WTC11 (cell line): ENCODE data around the gene HLF. TPM values are rescaled to one million over a fixed set of nuclear protein-coding genes. Genes with fewer than 3 reads are reported as not detected.

Experiments
- ATAC-seq: fragments of 200-7000 bp; cut with Tn5 transposase; 2 replicates; pipeline ENCODE4 v1.10.0; 2021; ENCODE audit warnings: mild to moderate bottlenecking, moderate library complexity
- CTCF ChIA-PET: fragments of 300-600 bp; sonication (Branson Sonifier 250); formaldehyde crosslinking; loops from one replicate; lab custom pipeline; 2021; ENCODE audit warnings: antibody characterized with exemption; lab: Charles Lee
- POLR2A ChIA-PET: fragments of 350-600 bp; sonication (Branson Sonifier 250); formaldehyde crosslinking; loops from one replicate; lab custom pipeline; 2021; ENCODE audit warnings: antibody characterized with exemption; lab: Charles Lee
- DNase-seq: peaks from one replicate; pipeline ENCODE4 v3.0.0; 2021; ENCODE audit warnings: low spot score
- H3K27ac Mint-ChIP-seq: 2 replicates; pipeline ENCODE4 v1.8.0; 2021; ENCODE audit warnings: mixed read lengths
- H3K27me3 Mint-ChIP-seq: 2 replicates; pipeline ENCODE4 v1.8.0; 2021; ENCODE audit warnings: low read depth, mild to moderate bottlenecking, moderate library complexity, mixed read lengths
- H3K36me3 Mint-ChIP-seq: 2 replicates; pipeline ENCODE4 v1.8.0; 2021; ENCODE audit warnings: mixed read lengths
- H3K4me1 Mint-ChIP-seq: 2 replicates; pipeline ENCODE4 v1.8.0; 2022; ENCODE audit warnings: mixed read lengths
- H3K4me3 Mint-ChIP-seq: 2 replicates; pipeline ENCODE4 v1.8.0; 2021; ENCODE audit warnings: mild to moderate bottlenecking, moderate library complexity, mixed read lengths
- H3K9me3 Mint-ChIP-seq: 2 replicates; pipeline ENCODE4 v1.8.0; 2021; ENCODE audit warnings: mixed read lengths
- CREB1 ChIP-seq: sonication (generic); formaldehyde crosslinking; IDR thresholded peaks from 2 replicates; pipeline ENCODE4 v1.8.0; 2023; ENCODE audit warnings: mild to moderate bottlenecking, missing genetic modification reagents
- ELF4 ChIP-seq: sonication (generic); formaldehyde crosslinking; IDR thresholded peaks from 2 replicates; pipeline ENCODE4 v1.8.1; 2022; ENCODE audit warnings: low read depth, mild to moderate bottlenecking, moderate library complexity, missing genetic modification reagents
- ESRRA ChIP-seq: sonication (generic); formaldehyde crosslinking; IDR thresholded peaks from 2 replicates; pipeline ENCODE4 v1.8.1; 2022; ENCODE audit warnings: mild to moderate bottlenecking, missing genetic modification reagents, borderline replicate concordance
- ETV6 ChIP-seq: sonication (generic); formaldehyde crosslinking; IDR thresholded peaks from 2 replicates; pipeline ENCODE4 v1.8.1; 2022; ENCODE audit warnings: mild to moderate bottlenecking, missing genetic modification reagents
- FOXJ3 ChIP-seq: sonication (generic); formaldehyde crosslinking; IDR thresholded peaks from 2 replicates; pipeline ENCODE4 v1.9.0; 2021; ENCODE audit warnings: missing genetic modification reagents, mild to moderate bottlenecking, borderline replicate concordance
- FOXK1 ChIP-seq: sonication (generic); formaldehyde crosslinking; IDR thresholded peaks from 2 replicates; pipeline ENCODE4 v1.8.0; 2022; ENCODE audit warnings: mild to moderate bottlenecking, moderate library complexity, missing genetic modification reagents
- JAZF1 ChIP-seq: fragments of 250-450 bp; sonication (Bioruptor Pico); IDR thresholded peaks from 2 replicates; pipeline ENCODE4 v1.9.0; 2021; ENCODE audit warnings: moderate library complexity, mild to moderate bottlenecking, inconsistent platforms
- MXD4 ChIP-seq: fragments of 250-450 bp; sonication (Bioruptor Pico); IDR thresholded peaks from 2 replicates; pipeline ENCODE4 v1.8.0; 2021; ENCODE audit warnings: mild to moderate bottlenecking, moderate library complexity, borderline replicate concordance
- NFATC4 ChIP-seq: fragments of 250-450 bp; sonication (Bioruptor Pico); IDR thresholded peaks from 2 replicates; pipeline ENCODE4 v1.9.0; 2021; ENCODE audit warnings: mild to moderate bottlenecking
- NFYB ChIP-seq: sonication (generic); formaldehyde crosslinking; conservative IDR thresholded peaks from 2 replicates; pipeline ENCODE4 v1.8.0; 2022; ENCODE audit warnings: low read depth, missing genetic modification reagents
- SMAD4 ChIP-seq: sonication (generic); formaldehyde crosslinking; IDR thresholded peaks from 2 replicates; pipeline ENCODE4 v1.8.0; 2022; ENCODE audit warnings: mild to moderate bottlenecking, missing genetic modification reagents
- total RNA-seq: library from RNA; stranded (reverse); gene quantifications from 3 replicates; pipeline ENCODE4 v1.2.3, GENCODE V29; 2021
- TF ChIP-seq, protein P1 (sequence below): fragments of 250-450 bp; sonication (Bioruptor Pico); IDR thresholded peaks from 2 replicates; pipeline ENCODE4 v1.8.0; 2021; ENCODE audit warnings: mild to moderate bottlenecking
- TF ChIP-seq, protein P2 (sequence below): sonication (generic); formaldehyde crosslinking; IDR thresholded peaks from 2 replicates; pipeline ENCODE4 v1.8.1; 2023; ENCODE audit warnings: mild to moderate bottlenecking, missing genetic modification reagents, moderate library complexity
- TF ChIP-seq, protein P3 (sequence below): sonication (generic); formaldehyde crosslinking; conservative IDR thresholded peaks from 2 replicates; pipeline ENCODE4 v1.8.1; 2023; ENCODE audit warnings: mild to moderate bottlenecking, low read depth, missing genetic modification reagents, moderate library complexity
- TF ChIP-seq, protein P4 (sequence below): sonication (generic); formaldehyde crosslinking; IDR thresholded peaks from 2 replicates; pipeline ENCODE4 v1.8.1; 2023; ENCODE audit warnings: mild to moderate bottlenecking, missing genetic modification reagents
- TF ChIP-seq, protein P5 (sequence below): fragments of 250-450 bp; sonication (Bioruptor Pico); IDR thresholded peaks from 2 replicates; pipeline ENCODE4 v2.1.2; 2022; ENCODE audit warnings: mild to moderate bottlenecking, moderate library complexity
- TF ChIP-seq, protein P6 (sequence below): sonication (generic); formaldehyde crosslinking; IDR thresholded peaks from 2 replicates; pipeline ENCODE4 v1.8.1; 2022; ENCODE audit warnings: missing genetic modification reagents, borderline replicate concordance
- TF ChIP-seq, protein P7 (sequence below): sonication (generic); formaldehyde crosslinking; IDR thresholded peaks from 2 replicates; pipeline ENCODE4 v1.8.0; 2022; ENCODE audit warnings: mild to moderate bottlenecking, missing genetic modification reagents
- TF ChIP-seq, protein P8 (sequence below): fragments of 250-450 bp; sonication (Bioruptor Pico); IDR thresholded peaks from 2 replicates; pipeline ENCODE4 v1.9.0; 2021; ENCODE audit warnings: mild to moderate bottlenecking

The HLF gene
- total RNA-seq, 1 experiment from 2014 or later: 0.31 TPM

DNA sequence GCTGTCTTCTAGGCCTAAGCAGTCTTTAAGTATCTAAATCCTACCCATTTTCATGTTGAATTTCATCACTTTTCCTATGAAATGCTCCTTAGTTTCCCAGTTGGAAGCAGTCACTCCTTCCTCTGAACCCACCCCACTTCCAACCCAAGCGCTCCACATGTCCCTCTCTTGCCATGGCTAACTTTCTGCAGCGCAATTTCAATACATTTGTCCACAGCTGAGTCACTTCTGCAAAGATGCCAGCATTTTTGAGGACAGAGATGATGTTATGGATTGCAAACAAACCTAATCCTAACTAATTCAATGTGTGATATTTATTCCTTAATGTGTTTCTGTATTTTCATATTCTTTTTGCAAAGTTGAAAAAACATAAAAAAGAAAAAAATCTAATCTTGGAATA is 71.7 kb downstream of the HLF start (continued):
- no peak for TF ChIP-seq NFYB (CRISPR knock-in tag)
- TF ChIP-seq, protein P1, sequence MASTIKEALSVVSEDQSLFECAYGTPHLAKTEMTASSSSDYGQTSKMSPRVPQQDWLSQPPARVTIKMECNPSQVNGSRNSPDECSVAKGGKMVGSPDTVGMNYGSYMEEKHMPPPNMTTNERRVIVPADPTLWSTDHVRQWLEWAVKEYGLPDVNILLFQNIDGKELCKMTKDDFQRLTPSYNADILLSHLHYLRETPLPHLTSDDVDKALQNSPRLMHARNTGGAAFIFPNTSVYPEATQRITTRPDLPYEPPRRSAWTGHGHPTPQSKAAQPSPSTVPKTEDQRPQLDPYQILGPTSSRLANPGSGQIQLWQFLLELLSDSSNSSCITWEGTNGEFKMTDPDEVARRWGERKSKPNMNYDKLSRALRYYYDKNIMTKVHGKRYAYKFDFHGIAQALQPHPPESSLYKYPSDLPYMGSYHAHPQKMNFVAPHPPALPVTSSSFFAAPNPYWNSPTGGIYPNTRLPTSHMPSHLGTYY (CRISPR knock-in tag): no peak
- TF ChIP-seq, protein P2, sequence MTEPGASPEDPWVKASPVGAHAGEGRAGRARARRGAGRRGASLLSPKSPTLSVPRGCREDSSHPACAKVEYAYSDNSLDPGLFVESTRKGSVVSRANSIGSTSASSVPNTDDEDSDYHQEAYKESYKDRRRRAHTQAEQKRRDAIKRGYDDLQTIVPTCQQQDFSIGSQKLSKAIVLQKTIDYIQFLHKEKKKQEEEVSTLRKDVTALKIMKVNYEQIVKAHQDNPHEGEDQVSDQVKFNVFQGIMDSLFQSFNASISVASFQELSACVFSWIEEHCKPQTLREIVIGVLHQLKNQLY (CRISPR knock-in tag): no peak
- TF ChIP-seq ELF4 (CRISPR knock-in tag): no peak

DNA sequence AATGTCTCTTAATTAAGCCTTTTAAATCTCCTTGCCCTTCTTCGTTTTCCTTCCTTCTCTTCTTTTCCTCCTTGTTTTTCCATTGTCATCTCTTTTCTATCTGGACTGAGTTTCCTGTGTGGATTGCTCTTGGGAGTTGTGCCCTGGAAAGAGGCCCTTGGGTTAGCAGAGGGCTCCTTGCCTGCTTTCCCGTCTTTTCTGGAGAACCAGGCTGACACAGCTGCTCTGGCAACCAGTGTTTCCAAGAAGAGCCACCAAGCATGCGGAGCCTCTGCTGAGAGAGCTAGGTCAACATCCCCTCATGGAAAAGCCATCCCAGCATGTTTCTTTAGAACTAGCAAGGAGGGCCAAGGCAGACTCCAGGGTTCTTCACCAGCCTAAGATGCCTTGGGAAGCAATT is 75.4 kb downstream of the HLF start:
- Mint-ChIP-seq H3K4me1 (peaks cover 14% of the 10 kb centered on the region), H3K9me3 (no peaks in the 10 kb centered on the region), H3K4me3 (no peak overlapping the region), H3K27me3 (no peaks in the 10 kb centered on the region; the same call in 1 of the 2 replicates), H3K36me3 (no peaks in the 10 kb centered on the region), H3K27ac (no peak overlapping the region)
- ATAC-seq: no peak
- ChIA-PET POLR2A (no interaction called here), CTCF (interaction anchor here (1.0 kb wide), 1 partner anchor 9 kb away, joined by 4 read pairs; no protein-coding TSS in a partner anchor)
- TF ChIP-seq, protein P3, sequence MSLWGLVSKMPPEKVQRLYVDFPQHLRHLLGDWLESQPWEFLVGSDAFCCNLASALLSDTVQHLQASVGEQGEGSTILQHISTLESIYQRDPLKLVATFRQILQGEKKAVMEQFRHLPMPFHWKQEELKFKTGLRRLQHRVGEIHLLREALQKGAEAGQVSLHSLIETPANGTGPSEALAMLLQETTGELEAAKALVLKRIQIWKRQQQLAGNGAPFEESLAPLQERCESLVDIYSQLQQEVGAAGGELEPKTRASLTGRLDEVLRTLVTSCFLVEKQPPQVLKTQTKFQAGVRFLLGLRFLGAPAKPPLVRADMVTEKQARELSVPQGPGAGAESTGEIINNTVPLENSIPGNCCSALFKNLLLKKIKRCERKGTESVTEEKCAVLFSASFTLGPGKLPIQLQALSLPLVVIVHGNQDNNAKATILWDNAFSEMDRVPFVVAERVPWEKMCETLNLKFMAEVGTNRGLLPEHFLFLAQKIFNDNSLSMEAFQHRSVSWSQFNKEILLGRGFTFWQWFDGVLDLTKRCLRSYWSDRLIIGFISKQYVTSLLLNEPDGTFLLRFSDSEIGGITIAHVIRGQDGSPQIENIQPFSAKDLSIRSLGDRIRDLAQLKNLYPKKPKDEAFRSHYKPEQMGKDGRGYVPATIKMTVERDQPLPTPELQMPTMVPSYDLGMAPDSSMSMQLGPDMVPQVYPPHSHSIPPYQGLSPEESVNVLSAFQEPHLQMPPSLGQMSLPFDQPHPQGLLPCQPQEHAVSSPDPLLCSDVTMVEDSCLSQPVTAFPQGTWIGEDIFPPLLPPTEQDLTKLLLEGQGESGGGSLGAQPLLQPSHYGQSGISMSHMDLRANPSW: no peak
- TF ChIP-seq NFATC4 (CRISPR knock-in tag) (no peak), JAZF1 (CRISPR knock-in tag) (no peak), ESRRA (CRISPR knock-in tag) (no peak), FOXK1 (CRISPR knock-in tag) (no peak), FOXJ3 (CRISPR knock-in tag) (no peak), SMAD4 (CRISPR knock-in tag) (no peak)
- TF ChIP-seq, protein P4, sequence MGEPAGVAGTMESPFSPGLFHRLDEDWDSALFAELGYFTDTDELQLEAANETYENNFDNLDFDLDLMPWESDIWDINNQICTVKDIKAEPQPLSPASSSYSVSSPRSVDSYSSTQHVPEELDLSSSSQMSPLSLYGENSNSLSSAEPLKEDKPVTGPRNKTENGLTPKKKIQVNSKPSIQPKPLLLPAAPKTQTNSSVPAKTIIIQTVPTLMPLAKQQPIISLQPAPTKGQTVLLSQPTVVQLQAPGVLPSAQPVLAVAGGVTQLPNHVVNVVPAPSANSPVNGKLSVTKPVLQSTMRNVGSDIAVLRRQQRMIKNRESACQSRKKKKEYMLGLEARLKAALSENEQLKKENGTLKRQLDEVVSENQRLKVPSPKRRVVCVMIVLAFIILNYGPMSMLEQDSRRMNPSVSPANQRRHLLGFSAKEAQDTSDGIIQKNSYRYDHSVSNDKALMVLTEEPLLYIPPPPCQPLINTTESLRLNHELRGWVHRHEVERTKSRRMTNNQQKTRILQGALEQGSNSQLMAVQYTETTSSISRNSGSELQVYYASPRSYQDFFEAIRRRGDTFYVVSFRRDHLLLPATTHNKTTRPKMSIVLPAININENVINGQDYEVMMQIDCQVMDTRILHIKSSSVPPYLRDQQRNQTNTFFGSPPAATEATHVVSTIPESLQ (CRISPR knock-in tag): no peak
- TF ChIP-seq, protein P5, sequence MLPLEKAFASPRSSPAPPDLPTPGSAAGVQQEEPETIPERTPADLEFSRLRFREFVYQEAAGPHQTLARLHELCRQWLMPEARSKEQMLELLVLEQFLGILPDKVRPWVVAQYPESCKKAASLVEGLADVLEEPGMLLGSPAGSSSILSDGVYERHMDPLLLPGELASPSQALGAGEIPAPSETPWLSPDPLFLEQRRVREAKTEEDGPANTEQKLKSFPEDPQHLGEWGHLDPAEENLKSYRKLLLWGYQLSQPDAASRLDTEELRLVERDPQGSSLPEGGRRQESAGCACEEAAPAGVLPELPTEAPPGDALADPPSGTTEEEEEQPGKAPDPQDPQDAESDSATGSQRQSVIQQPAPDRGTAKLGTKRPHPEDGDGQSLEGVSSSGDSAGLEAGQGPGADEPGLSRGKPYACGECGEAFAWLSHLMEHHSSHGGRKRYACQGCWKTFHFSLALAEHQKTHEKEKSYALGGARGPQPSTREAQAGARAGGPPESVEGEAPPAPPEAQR (CRISPR knock-in tag): no peak
- no peak for DNase-seq

DNA sequence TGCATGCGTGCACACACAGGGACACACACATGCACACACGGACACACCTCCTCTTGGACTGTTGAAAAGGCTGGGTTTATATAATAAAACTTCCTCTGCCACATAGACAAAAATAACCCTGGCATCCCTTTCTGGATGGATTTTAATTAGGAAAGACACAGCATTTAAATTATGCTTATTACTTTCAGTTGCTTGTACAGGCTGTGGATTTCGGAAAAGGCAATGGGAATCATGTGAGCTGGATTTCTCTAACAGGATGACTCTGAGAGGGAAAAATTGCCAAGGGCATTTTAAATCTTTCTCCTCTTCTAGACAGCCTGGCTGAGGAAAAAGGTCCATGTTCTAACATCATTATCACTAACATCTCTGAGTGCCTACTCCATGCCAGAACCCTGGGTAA is 75.9 kb downstream of the HLF start:
- Mint-ChIP-seq H3K9me3 (peaks cover 4% of the 10 kb centered on the region), H3K27ac (no peak overlapping the region), H3K4me3 (no peak overlapping the region), H3K27me3 (no peaks in the 10 kb centered on the region), H3K4me1 (peaks cover 9% of the 10 kb centered on the region), H3K36me3 (0 out of 2 replicates have a peak, but pooled peaks cover 3% of the 10 kb centered on the region)
- ChIA-PET POLR2A (no interaction called here), CTCF (interaction anchor here (1.0 kb wide), 1 partner anchor 8 kb away, joined by 4 read pairs; no protein-coding TSS in a partner anchor)
- DNase-seq: no peak
- ATAC-seq: no peak
- TF ChIP-seq, protein P6, sequence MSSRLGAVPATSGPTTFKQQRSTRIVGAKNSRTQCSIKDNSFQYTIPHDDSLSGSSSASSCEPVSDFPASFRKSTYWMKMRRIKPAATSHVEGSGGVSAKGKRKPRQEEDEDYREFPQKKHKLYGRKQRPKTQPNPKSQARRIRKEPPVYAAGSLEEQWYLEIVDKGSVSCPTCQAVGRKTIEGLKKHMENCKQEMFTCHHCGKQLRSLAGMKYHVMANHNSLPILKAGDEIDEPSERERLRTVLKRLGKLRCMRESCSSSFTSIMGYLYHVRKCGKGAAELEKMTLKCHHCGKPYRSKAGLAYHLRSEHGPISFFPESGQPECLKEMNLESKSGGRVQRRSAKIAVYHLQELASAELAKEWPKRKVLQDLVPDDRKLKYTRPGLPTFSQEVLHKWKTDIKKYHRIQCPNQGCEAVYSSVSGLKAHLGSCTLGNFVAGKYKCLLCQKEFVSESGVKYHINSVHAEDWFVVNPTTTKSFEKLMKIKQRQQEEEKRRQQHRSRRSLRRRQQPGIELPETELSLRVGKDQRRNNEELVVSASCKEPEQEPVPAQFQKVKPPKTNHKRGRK (CRISPR knock-in tag): no peak
- no peak for TF ChIP-seq NFATC4 (CRISPR knock-in tag)
- no peak for TF ChIP-seq CREB1 (CRISPR knock-in tag)
- TF ChIP-seq, protein P5 (CRISPR knock-in tag): no peak
- TF ChIP-seq, protein P7, sequence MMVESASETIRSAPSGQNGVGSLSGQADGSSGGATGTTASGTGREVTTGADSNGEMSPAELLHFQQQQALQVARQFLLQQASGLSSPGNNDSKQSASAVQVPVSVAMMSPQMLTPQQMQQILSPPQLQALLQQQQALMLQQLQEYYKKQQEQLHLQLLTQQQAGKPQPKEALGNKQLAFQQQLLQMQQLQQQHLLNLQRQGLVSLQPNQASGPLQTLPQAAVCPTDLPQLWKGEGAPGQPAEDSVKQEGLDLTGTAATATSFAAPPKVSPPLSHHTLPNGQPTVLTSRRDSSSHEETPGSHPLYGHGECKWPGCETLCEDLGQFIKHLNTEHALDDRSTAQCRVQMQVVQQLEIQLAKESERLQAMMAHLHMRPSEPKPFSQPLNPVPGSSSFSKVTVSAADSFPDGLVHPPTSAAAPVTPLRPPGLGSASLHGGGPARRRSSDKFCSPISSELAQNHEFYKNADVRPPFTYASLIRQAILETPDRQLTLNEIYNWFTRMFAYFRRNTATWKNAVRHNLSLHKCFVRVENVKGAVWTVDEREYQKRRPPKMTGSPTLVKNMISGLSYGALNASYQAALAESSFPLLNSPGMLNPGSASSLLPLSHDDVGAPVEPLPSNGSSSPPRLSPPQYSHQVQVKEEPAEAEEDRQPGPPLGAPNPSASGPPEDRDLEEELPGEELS (CRISPR knock-in tag): no peak
- TF ChIP-seq MXD4 (CRISPR knock-in tag): no peak
- TF ChIP-seq, protein P8, sequence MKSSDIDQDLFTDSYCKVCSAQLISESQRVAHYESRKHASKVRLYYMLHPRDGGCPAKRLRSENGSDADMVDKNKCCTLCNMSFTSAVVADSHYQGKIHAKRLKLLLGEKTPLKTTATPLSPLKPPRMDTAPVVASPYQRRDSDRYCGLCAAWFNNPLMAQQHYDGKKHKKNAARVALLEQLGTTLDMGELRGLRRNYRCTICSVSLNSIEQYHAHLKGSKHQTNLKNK (CRISPR knock-in tag): no peak
- TF ChIP-seq ETV6 (CRISPR knock-in tag): no peak
